Upper lobe of left lung (tissue), 4 donors: ENCODE data around the gene NR2F6.

Source experiments
- POLR2A ChIP-seq, 4 donors: fragments of 450-650 bp; IDR thresholded peaks; one replicate each; pipeline ENCODE4 v1.5.1; 2016 to 2017; ENCODE audit warnings: antibody characterized with exemption in 4 of 4, mild to moderate bottlenecking in 2 of 4
- TF ChIP-seq, protein P1 (sequence below), 6 experiments: fragments of 450-650 bp in 4 of 6; fragments of 200-600 bp in 2 of 6; sonication (generic) in 2 of 6; IDR thresholded peaks; one replicate each; pipeline ENCODE4 v1.5.1; 2016 to 2019; ENCODE audit warnings: antibody characterized with exemption in 6 of 6

DNA sequence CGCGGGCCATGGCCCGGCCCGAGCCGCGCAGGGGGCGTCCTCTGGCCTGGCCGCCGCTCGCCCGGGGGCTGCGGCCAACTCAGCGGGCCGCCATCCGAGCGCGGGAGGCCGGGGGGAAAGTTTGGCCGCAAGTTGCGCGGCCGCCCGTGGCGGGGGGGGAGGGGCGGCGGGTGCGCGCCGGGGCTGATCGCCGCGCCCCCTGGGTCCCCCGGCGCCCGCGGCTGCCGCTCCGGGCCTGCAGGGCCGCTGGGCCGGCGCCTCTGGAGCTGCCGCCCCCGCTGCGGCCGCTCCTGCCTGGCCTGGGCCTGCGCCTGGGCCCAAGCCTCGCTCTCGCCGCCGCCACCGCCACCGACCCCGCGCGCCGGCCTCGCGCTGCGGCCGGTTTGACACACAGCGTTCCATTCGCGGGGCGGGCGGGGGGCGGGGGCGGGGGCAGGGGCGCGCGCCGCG, at the start of gene NR2F6:
- TF ChIP-seq, protein P1, sequence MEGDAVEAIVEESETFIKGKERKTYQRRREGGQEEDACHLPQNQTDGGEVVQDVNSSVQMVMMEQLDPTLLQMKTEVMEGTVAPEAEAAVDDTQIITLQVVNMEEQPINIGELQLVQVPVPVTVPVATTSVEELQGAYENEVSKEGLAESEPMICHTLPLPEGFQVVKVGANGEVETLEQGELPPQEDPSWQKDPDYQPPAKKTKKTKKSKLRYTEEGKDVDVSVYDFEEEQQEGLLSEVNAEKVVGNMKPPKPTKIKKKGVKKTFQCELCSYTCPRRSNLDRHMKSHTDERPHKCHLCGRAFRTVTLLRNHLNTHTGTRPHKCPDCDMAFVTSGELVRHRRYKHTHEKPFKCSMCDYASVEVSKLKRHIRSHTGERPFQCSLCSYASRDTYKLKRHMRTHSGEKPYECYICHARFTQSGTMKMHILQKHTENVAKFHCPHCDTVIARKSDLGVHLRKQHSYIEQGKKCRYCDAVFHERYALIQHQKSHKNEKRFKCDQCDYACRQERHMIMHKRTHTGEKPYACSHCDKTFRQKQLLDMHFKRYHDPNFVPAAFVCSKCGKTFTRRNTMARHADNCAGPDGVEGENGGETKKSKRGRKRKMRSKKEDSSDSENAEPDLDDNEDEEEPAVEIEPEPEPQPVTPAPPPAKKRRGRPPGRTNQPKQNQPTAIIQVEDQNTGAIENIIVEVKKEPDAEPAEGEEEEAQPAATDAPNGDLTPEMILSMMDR (IDR thresholded peaks at IDR 0.05), result no peak
- TF ChIP-seq POLR2A (IDR thresholded peaks at IDR 0.05), result peak in 1 of 4 donors; percentile 24
